HEK293T (cell line): ENCODE data around the gene ACTR1B.

Experiments
- ARNT ChIP-seq: fragments of 450-650 bp; IDR thresholded peaks from 2 replicates; pipeline ENCODE4 v1.6.1; 2017; ENCODE audit warnings: mild to moderate bottlenecking
- BHLHE40 ChIP-seq: fragments of 450-650 bp; IDR thresholded peaks from 2 replicates; pipeline ENCODE4 v1.6.1; 2016; ENCODE audit warnings: mild to moderate bottlenecking, moderate library complexity, borderline replicate concordance
- CTBP1 ChIP-seq: fragments of 450-650 bp; IDR thresholded peaks from 2 replicates; pipeline ENCODE4 v1.6.1; 2016; ENCODE audit warnings: borderline replicate concordance
- ELF4 ChIP-seq: fragments of 450-650 bp; IDR thresholded peaks from 2 replicates; pipeline ENCODE4 v1.6.1; 2017; ENCODE audit warnings: antibody characterized with exemption
- FOXK2 ChIP-seq: fragments of 450-650 bp; IDR thresholded peaks from 2 replicates; pipeline ENCODE4 v1.6.1; 2016; ENCODE audit warnings: mild to moderate bottlenecking
- SP1 ChIP-seq: fragments of 450-650 bp; IDR thresholded peaks from 2 replicates; pipeline ENCODE4 v1.6.1; 2017
- SUZ12 ChIP-seq: fragments of 450-650 bp; IDR thresholded peaks from 2 replicates; pipeline ENCODE4 v1.6.1; 2016; ENCODE audit warnings: mild to moderate bottlenecking
- ZNF384 ChIP-seq: fragments of 450-650 bp; IDR thresholded peaks from 2 replicates; pipeline ENCODE4 v1.6.1; 2016

GRCh38 chr2:97691166-97691565 is 27.3 kb upstream of the ACTR1B start:
- TF ChIP-seq SUZ12 (no peak), ELF4 (no peak), FOXK2 (no peak), SP1 (no peak), CTBP1 (no peak), ARNT (no peak), ZNF384 (no peak), BHLHE40 (no peak)
